ENCODE data around the gene UBB. TPM values are rescaled to one million over a fixed set of nuclear protein-coding genes. Genes with fewer than 3 reads are reported as not detected.
A peak's percentile ranks its signal among the peaks of the same experiment; 100 is the strongest.

UBB gene
- polyA plus RNA-seq, 1 experiment, result 1,944 TPM

GRCh38 chr17:16377941-16378341 is 3.0 kb upstream of the UBB start:
- ChIA-PET POLR2A (no interaction called here), CTCF (interaction anchor here (0.7 to 2.6 kb wide), 3 partner anchors 14 to 25 kb away, joined by 3 to 20 read pairs (median 4); no protein-coding TSS in a partner anchor)
- no peak for TF ChIP-seq CTCF (IDR thresholded peaks at IDR 0.05; ENCODE audit: low read depth, low read length)
- no peaks in the 10 kb centered on the region; the same call in 1 of the 2 replicates for H3K9me3 ChIP-seq (ENCODE audit: control insufficient read depth, insufficient read depth, low read length)
- no peak overlapping the region for H3K4me3 ChIP-seq (ENCODE audit: low read depth, low read length)
- DNase-seq (ENCODE audit: low read depth, low spot score), result no peak
- H3K27ac ChIP-seq (ENCODE audit: low read depth, low read length), result peak overlapping the region; percentile 24
- H3K27me3 ChIP-seq (ENCODE audit: control insufficient read depth, insufficient read depth, low read length), result no peaks in the 10 kb centered on the region

DNA sequence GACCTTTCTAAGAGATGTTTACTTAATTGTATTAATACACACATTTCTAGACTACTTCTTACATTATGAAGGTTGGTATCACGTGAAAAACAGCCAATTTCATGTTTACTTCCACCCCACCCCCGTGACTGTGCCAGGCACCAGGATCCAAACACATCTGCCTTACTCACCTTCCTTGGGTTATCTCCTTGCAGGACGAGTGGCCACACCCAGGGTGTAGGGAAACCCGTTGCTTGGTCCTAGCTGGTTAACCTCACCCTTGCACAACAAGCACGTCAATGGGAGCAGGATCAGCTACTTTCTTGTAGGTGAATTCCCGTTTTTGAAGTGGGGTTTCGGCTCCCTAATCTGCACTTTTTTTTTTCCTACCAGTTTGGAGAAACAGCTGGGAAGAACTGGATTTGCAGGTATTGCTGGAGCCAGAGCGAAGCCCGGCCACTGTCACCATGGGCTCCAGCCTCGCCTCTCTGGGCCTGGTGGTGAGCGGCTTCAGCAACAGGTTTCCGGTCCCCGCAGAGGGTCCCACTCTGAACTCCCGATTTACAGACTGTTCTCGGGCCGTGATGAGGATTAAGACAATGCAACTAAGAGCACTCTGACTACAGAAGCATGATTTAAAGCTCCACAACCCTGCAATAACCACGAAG is 2.1 kb upstream of the UBB start:
- CTCF ChIA-PET, result interaction anchor here (0.5 to 2.6 kb wide), 4 partner anchors 15 to 28 kb away, joined by 3 to 20 read pairs (median 6); no protein-coding TSS in a partner anchor
- POLR2A ChIA-PET, result no interaction called here
- no peak for DNase-seq (ENCODE audit: low read depth, low spot score)
- Histone ChIP-seq H3K27me3 (ENCODE audit: control insufficient read depth, insufficient read depth, low read length) (no peaks in the 10 kb centered on the region), H3K9me3 (ENCODE audit: control insufficient read depth, insufficient read depth, low read length) (no peaks in the 10 kb centered on the region; the same call in 1 of the 2 replicates), H3K4me3 (ENCODE audit: low read depth, low read length) (no peak overlapping the region), H3K27ac (ENCODE audit: low read depth, low read length) (no peak overlapping the region)
- no peak for TF ChIP-seq CTCF (IDR thresholded peaks at IDR 0.05; ENCODE audit: low read depth, low read length)

DNA sequence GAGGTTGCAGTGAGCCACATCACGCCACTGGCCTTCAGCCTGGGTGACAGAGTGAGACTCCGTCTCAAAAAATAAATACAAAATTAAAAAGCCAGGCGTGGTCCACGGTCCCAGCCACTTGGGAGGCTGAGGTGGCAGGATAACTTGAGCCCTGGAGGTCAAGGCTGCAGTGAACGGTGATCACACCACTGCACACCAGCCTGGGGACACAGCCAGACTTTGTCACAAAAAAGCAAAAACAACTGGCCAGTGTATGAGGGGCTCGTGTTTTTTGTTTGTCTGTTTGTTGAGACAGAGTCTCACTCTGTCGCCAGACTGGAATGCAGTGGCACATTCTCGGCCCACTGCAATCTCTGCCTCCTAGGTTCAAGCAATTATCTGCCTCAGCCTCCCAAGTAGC is 1.2 kb upstream of the UBB start:
- Histone ChIP-seq H3K4me3 (ENCODE audit: low read depth, low read length) (no peak overlapping the region), H3K27ac (ENCODE audit: low read depth, low read length) (no peak overlapping the region), H3K9me3 (ENCODE audit: control insufficient read depth, insufficient read depth, low read length) (no peaks in the 10 kb centered on the region; the same call in 1 of the 2 replicates), H3K27me3 (ENCODE audit: control insufficient read depth, insufficient read depth, low read length) (no peaks in the 10 kb centered on the region)
- CTCF ChIA-PET, result no interaction called here
- no peak for TF ChIP-seq CTCF (IDR thresholded peaks at IDR 0.05; ENCODE audit: low read depth, low read length)
- POLR2A ChIA-PET, result interaction anchor here (0.7 to 4.4 kb wide), 4 partner anchors 52 to 119 kb away, joined by 3 to 102 read pairs (median 9); no protein-coding TSS in a partner anchor
- no peak for DNase-seq (ENCODE audit: low read depth, low spot score)

- TF ChIP-seq CTCF (IDR thresholded peaks at IDR 0.05; ENCODE audit: low read depth, low read length), result no peak
- Histone ChIP-seq H3K9me3 (ENCODE audit: control insufficient read depth, insufficient read depth, low read length) (no peaks in the 10 kb centered on the region; the same call in 1 of the 2 replicates), H3K4me3 (ENCODE audit: low read depth, low read length) (peak overlapping the region; percentile 87), H3K27ac (ENCODE audit: low read depth, low read length) (peak overlapping the region; percentile 94), H3K27me3 (ENCODE audit: control insufficient read depth, insufficient read depth, low read length) (no peaks in the 10 kb centered on the region)
- ChIA-PET POLR2A (interaction anchor here (0.6 to 4.4 kb wide), 22 partner anchors 11 to 1455 kb away, joined by 3 to 102 read pairs (median 6); partner anchors contain the start of genes CENPV and PIGL), CTCF (no interaction called here)
- no peak for DNase-seq (ENCODE audit: low read depth, low spot score)
These were observed 567 bp downstream of the UBB start for GRCh38 chr17:16381496-16381820.

GRCh38 chr17:16383216-16383615 is 2.3 kb downstream of the UBB start:
- H3K4me3 ChIP-seq (ENCODE audit: low read depth, low read length), result peak overlapping the region; percentile 87
- ChIA-PET CTCF (interaction anchor here (0.7 to 1.6 kb wide), 4 partner anchors 9 to 71 kb away, joined by 3 to 8 read pairs (median 5); no protein-coding TSS in a partner anchor), POLR2A (interaction anchor here (1.3 to 4.4 kb wide), 2 partner anchors 32 to 57 kb away, joined by 3 to 102 read pairs; partner anchors contain the start of gene TRPV2)
- no peaks in the 10 kb centered on the region; the same call in 1 of the 2 replicates for H3K9me3 ChIP-seq (ENCODE audit: control insufficient read depth, insufficient read depth, low read length)
- no peak for TF ChIP-seq CTCF (IDR thresholded peaks at IDR 0.05; ENCODE audit: low read depth, low read length)
- DNase-seq (ENCODE audit: low read depth, low spot score), result no peak
- no peaks in the 10 kb centered on the region for H3K27me3 ChIP-seq (ENCODE audit: control insufficient read depth, insufficient read depth, low read length)
- no peak overlapping the region for H3K27ac ChIP-seq (ENCODE audit: low read depth, low read length)

All from AG04450 (cell line).